H9 (cell line): ENCODE data around the gene TMEM222. TPM values are rescaled to one million over a fixed set of nuclear protein-coding genes. Genes with fewer than 3 reads are reported as not detected.

Source experiments
- DNase-seq: peaks from one replicate; pipeline ENCODE4 v3.0.0-alpha.2; 2017
- H2AFZ ChIP-seq: one replicate; pipeline ENCODE4 v1.6.1; 2013; ENCODE audit warnings: mild to moderate bottlenecking, low read length, control low read depth, moderate library complexity
- H2AK5ac ChIP-seq: 2 replicates; pipeline ENCODE4 v1.6.1; 2013; ENCODE audit warnings: low read length, control low read depth, mixed read lengths; ENCODE audit not compliant: insufficient read length
- H2BK120ac ChIP-seq: one replicate; pipeline ENCODE4 v1.6.1; 2013; ENCODE audit warnings: low read depth, mild to moderate bottlenecking, low read length, control low read depth, inconsistent platforms; ENCODE audit not compliant: poor library complexity, severe bottlenecking
- H2BK12ac ChIP-seq: 2 replicates; pipeline ENCODE4 v1.6.1; 2013; ENCODE audit warnings: low read length, control low read depth, mixed read lengths, low read depth; ENCODE audit not compliant: insufficient read length
- H2BK15ac ChIP-seq: 2 replicates; pipeline ENCODE4 v1.6.1; 2013; ENCODE audit warnings: low read depth, low read length, control low read depth
- H2BK20ac ChIP-seq: one replicate; pipeline ENCODE4 v1.6.1; 2013; ENCODE audit warnings: low read depth, mild to moderate bottlenecking, low read length, control low read depth, inconsistent platforms; ENCODE audit not compliant: poor library complexity, severe bottlenecking
- H2BK5ac ChIP-seq: 2 replicates; pipeline ENCODE4 v1.6.1; 2013; ENCODE audit warnings: low read length, control low read depth, mixed read lengths; ENCODE audit not compliant: insufficient read length
- H3K14ac ChIP-seq: 2 replicates; pipeline ENCODE4 v1.6.1; 2013; ENCODE audit warnings: low read length, control low read depth; ENCODE audit not compliant: insufficient read depth
- H3K18ac ChIP-seq: 2 replicates; pipeline ENCODE4 v1.6.1; 2013; ENCODE audit warnings: low read depth, mild to moderate bottlenecking, mixed read lengths, low read length, control low read depth; ENCODE audit not compliant: insufficient read length
- H3K23ac ChIP-seq: 2 replicates; pipeline ENCODE4 v1.6.1; 2013; ENCODE audit warnings: low read length, control low read depth, mixed read lengths, low read depth; ENCODE audit not compliant: insufficient read length
- H3K23me2 ChIP-seq: 2 replicates; pipeline ENCODE4 v1.6.1; 2013; ENCODE audit warnings: low read depth, mild to moderate bottlenecking, mixed read lengths, low read length, control low read depth; ENCODE audit not compliant: insufficient read length, poor library complexity, severe bottlenecking
- H3K27ac ChIP-seq: 2 replicates; pipeline ENCODE4 v1.5.1; 2013; ENCODE audit warnings: low read length, control low read depth, mixed read lengths, low read depth; ENCODE audit not compliant: insufficient read length
- H3K27me3 ChIP-seq: 2 replicates; pipeline ENCODE4 v1.6.1; 2013; ENCODE audit warnings: low read length, control low read depth, inconsistent platforms; ENCODE audit not compliant: insufficient read depth
- H3K4ac ChIP-seq: 2 replicates; pipeline ENCODE4 v1.6.1; 2013; ENCODE audit warnings: low read depth, mild to moderate bottlenecking, control low read depth, inconsistent platforms, low read length, moderate library complexity
- H3K4me1 ChIP-seq: 2 replicates; pipeline ENCODE4 v1.6.1; 2013; ENCODE audit warnings: low read length, control low read depth, inconsistent platforms; ENCODE audit not compliant: insufficient read depth
- H3K4me2 ChIP-seq: 2 replicates; pipeline ENCODE4 v1.6.1; 2013; ENCODE audit warnings: low read length, control low read depth, mixed read lengths; ENCODE audit not compliant: insufficient read length, insufficient read depth
- H3K56ac ChIP-seq: 2 replicates; pipeline ENCODE4 v1.6.1; 2013; ENCODE audit warnings: low read depth, mild to moderate bottlenecking, mixed read lengths, low read length, control low read depth; ENCODE audit not compliant: insufficient read length
- H3K79me1 ChIP-seq: 2 replicates; pipeline ENCODE4 v1.6.1; 2013; ENCODE audit warnings: low read depth, mild to moderate bottlenecking, moderate library complexity, low read length, control low read depth, inconsistent platforms; ENCODE audit not compliant: insufficient read depth, poor library complexity, severe bottlenecking
- H3K79me2 ChIP-seq: 2 replicates; pipeline ENCODE4 v1.6.1; 2013; ENCODE audit warnings: low read length, control low read depth, inconsistent platforms; ENCODE audit not compliant: insufficient read depth
- H3K9ac ChIP-seq: 2 replicates; pipeline ENCODE4 v1.6.1; 2013; ENCODE audit warnings: low read length, control low read depth, mixed read lengths; ENCODE audit not compliant: insufficient read length; ENCODE audit errors: extremely low read depth
- H3K9me3 ChIP-seq: one replicate; pipeline ENCODE4 v1.6.1; 2013; ENCODE audit warnings: low read depth, low read length, inconsistent platforms; ENCODE audit not compliant: control insufficient read depth
- H3T11ph ChIP-seq: one replicate; pipeline ENCODE4 v1.6.1; 2013; ENCODE audit warnings: mild to moderate bottlenecking, low read length, control low read depth, inconsistent platforms
- H4K20me1 ChIP-seq: one replicate; pipeline ENCODE4 v1.6.1; 2013; ENCODE audit not compliant: control insufficient read depth, insufficient read length, insufficient read depth
- H4K5ac ChIP-seq: 2 replicates; pipeline ENCODE4 v1.6.1; 2013; ENCODE audit warnings: low read depth, mild to moderate bottlenecking, mixed read lengths, low read length, control low read depth; ENCODE audit not compliant: insufficient read length
- H4K8ac ChIP-seq: replicated peaks from 2 replicates; pipeline ENCODE4 v1.6.1; 2013; ENCODE audit warnings: low read length, control low read depth, mixed read lengths, low read depth; ENCODE audit not compliant: insufficient read length
- H4K91ac ChIP-seq: 2 replicates; pipeline ENCODE4 v1.6.1; 2013; ENCODE audit warnings: low read depth, mild to moderate bottlenecking, moderate library complexity, mixed read lengths, low read length, control low read depth; ENCODE audit not compliant: insufficient read length
- H3K27ac Mint-ChIP-seq, 3 experiments: 2 replicates in 2 of 3; 3 replicates in 1 of 3; pipeline ENCODE4 v1.8.0; 2020 to 2021; ENCODE audit warnings: mixed read lengths in 3 of 3, mild to moderate bottlenecking in 1 of 3, moderate library complexity in 1 of 3
- H3K27me3 Mint-ChIP-seq: 2 replicates; pipeline ENCODE4 v1.8.0; 2021; ENCODE audit warnings: low read depth, mild to moderate bottlenecking, moderate library complexity, mixed read lengths
- H3K36me3 Mint-ChIP-seq, 3 experiments: 2 replicates in 2 of 3; 3 replicates in 1 of 3; pipeline ENCODE4 v1.8.0; 2020 to 2021; ENCODE audit warnings: low read depth in 3 of 3, mixed read lengths in 3 of 3; ENCODE audit not compliant: insufficient read depth in 1 of 3
- H3K4me1 Mint-ChIP-seq, 2 experiments: 2 replicates each; pipeline ENCODE4 v1.8.0; 2020; ENCODE audit warnings: mixed read lengths in 2 of 2
- H3K4me3 Mint-ChIP-seq, 2 experiments: 2 replicates in 1 of 2; 3 replicates in 1 of 2; pipeline ENCODE4 v1.8.0; 2020 to 2021; ENCODE audit warnings: mild to moderate bottlenecking in 2 of 2, mixed read lengths in 2 of 2, moderate library complexity in 1 of 2
- H3K9me3 Mint-ChIP-seq, 2 experiments: 2 replicates in 1 of 2; 3 replicates in 1 of 2; pipeline ENCODE4 v1.8.0; 2020; ENCODE audit warnings: mild to moderate bottlenecking in 2 of 2, mixed read lengths in 2 of 2, moderate library complexity in 1 of 2
- WGBS: extraction: QIAGEN DNeasy Blood & Tissue Kit; methylation state at CpG from one replicate; pipeline ENCODE4 v1.1.7; 2013; ENCODE audit warnings: missing lambda C conversion rate, low lambda C conversion rate, mixed read lengths; ENCODE audit not compliant: insufficient read length; ENCODE audit errors: extremely low coverage; 5-methylcytosine and 5-hydroxymethylcytosine counted together
- total RNA-seq: library from RNA; stranded (reverse); gene quantifications from 2 replicates; pipeline ENCODE4 v1.2.1, GENCODE V29; 2021
- TF ChIP-seq, protein P1 (sequence below): fragments of 200-600 bp; sonication (generic); conservative IDR thresholded peaks from 3 replicates; pipeline ENCODE4 v1.8.0; 2021; ENCODE audit warnings: antibody characterized with exemption, mild to moderate bottlenecking

The TMEM222 gene
- total RNA-seq, 1 experiment from 2014 or later, result 36.8 TPM

DNA sequence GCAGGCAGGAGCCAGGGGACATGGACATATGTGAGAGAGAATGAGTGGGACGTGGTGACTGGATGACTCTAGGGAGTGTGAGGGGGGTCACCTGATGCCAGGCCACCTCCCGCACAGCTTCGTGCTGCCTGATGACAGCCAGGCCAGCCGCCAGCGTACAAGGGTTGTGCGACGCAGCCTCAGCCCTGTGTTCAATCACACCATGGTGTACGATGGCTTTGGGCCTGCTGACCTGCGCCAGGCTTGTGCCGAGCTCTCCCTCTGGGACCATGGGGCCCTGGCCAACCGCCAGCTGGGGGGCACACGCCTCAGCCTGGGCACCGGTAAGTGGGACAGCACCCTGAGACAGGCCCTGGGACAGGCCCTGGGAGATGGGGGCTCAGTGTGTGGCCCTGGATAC lies 31.2 kb downstream of the TMEM222 start:
- Histone ChIP-seq H4K8ac (no peak overlapping the region), H3K18ac (no peak overlapping the region), H4K91ac (no peak overlapping the region), H2BK15ac (no peak overlapping the region), H3K56ac (no peak overlapping the region), H3K27ac (no peak overlapping the region), H3K23me2 (peaks cover 21% of the 10 kb centered on the region), H3K4ac (no peak overlapping the region), H3K4me2 (no peak overlapping the region), H3K4me1 (no peaks in the 10 kb centered on the region), H3K23ac (no peak overlapping the region), H3T11ph (no peak overlapping the region), H4K5ac (no peak overlapping the region), H2AK5ac (no peak overlapping the region), H4K20me1 (no peaks in the 10 kb centered on the region), H3K9ac (no peak overlapping the region), H2AFZ (no peak overlapping the region), H3K27me3 (no peaks in the 10 kb centered on the region; the same call in 1 of the 2 replicates), H3K79me1 (no peaks in the 10 kb centered on the region), H3K9me3 (no peaks in the 10 kb centered on the region), H3K79me2 (no peaks in the 10 kb centered on the region), H2BK20ac (no peak overlapping the region), H2BK5ac (no peak overlapping the region), H2BK120ac (no peak overlapping the region), H3K14ac (no peak overlapping the region), H2BK12ac (no peak overlapping the region)
- peaks cover 12 to 25% of the 10 kb centered on the region in 2 experiments for H3K4me1 Mint-ChIP-seq
- no peak overlapping the region for H3K27ac Mint-ChIP-seq
- TF ChIP-seq, protein P1, sequence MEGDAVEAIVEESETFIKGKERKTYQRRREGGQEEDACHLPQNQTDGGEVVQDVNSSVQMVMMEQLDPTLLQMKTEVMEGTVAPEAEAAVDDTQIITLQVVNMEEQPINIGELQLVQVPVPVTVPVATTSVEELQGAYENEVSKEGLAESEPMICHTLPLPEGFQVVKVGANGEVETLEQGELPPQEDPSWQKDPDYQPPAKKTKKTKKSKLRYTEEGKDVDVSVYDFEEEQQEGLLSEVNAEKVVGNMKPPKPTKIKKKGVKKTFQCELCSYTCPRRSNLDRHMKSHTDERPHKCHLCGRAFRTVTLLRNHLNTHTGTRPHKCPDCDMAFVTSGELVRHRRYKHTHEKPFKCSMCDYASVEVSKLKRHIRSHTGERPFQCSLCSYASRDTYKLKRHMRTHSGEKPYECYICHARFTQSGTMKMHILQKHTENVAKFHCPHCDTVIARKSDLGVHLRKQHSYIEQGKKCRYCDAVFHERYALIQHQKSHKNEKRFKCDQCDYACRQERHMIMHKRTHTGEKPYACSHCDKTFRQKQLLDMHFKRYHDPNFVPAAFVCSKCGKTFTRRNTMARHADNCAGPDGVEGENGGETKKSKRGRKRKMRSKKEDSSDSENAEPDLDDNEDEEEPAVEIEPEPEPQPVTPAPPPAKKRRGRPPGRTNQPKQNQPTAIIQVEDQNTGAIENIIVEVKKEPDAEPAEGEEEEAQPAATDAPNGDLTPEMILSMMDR, result no peak
- no peak overlapping the region for H3K4me3 Mint-ChIP-seq
- WGBS, result no CpG with 5 or more reads among the region's 13 CpGs
- H3K36me3 Mint-ChIP-seq, result peaks cover 0 to 7% (median 0%) of the 10 kb centered on the region in 3 experiments; a peak in 3 of 7 replicates
- no peaks in the 10 kb centered on the region for H3K9me3 Mint-ChIP-seq
- peaks cover 32% of the 10 kb centered on the region for H3K27me3 Mint-ChIP-seq
- no peak for DNase-seq
